ENCODE data around the gene GALNT16. TPM values are rescaled to one million over a fixed set of nuclear protein-coding genes. Genes with fewer than 3 reads are reported as not detected.
A peak's percentile ranks its signal among the peaks of the same experiment; 100 is the strongest.
"Not testable (repeated sequence)": the region's sequence is repeated elsewhere in the genome, so short reads cannot be mapped to it uniquely, and the experiment has no call there.

Gene GALNT16
- total RNA-seq, 1 donor from 2014 or later, result 101 TPM

DNA sequence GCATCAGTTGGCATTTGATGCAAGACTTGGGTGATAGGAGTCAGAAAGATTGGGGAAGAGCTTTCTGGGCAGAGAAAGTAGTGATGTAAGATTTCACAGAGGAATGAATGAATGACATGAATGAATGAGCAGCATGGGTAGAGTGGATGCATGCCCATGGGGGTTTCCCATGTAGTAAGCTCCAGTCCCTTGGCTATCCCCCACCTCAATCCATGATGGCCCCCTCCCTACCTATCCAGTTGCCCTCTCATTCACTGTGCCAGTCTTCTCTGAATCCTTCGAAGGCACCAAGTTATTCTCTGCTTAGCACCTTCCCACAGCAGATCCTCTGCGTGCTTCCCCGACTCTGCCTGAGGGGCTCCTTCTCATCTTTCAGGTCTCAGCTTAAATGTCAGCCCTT lies 106.1 kb downstream of the GALNT16 start:
- ATAC-seq (ENCODE audit: poor library complexity) (no peak), DNase-seq (no peak)
- intact Hi-C loops (cut with DNase I), result no loop called here

GRCh38 chr14:69366761-69367160 lies 106.8 kb downstream of the GALNT16 start:
- intact Hi-C loops (cut with DNase I), result no loop called here
- ATAC-seq (ENCODE audit: poor library complexity), result no peak
- DNase-seq, result no peak

DNA sequence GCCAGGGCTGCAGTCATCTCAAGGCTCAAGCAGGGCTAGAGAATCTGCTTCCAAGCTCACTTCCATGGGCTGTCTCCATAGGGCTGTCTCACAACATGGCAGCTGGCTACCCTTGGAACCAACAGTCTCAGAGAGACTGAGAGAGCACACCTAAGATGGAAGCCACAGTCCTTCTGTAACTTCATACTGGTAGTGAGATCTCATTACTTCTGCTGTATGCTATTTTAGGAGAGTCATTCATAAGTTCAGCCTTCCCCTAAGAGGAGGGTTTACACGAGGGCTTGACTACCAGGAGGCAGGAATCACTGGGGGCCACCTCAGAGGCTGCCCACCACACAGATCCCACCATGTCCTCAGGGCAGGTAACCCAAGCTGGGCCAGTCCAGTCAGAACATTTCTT lies 108.4 kb downstream of the GALNT16 start:
- no peak for DNase-seq
- intact Hi-C loops (cut with DNase I), result no loop called here
- ATAC-seq (ENCODE audit: poor library complexity), result no peak

- intact Hi-C loops (cut with DNase I), result no loop called here
- DNase-seq (no peak), ATAC-seq (ENCODE audit: poor library complexity) (no peak)
Observed at GRCh38 chr14:69370061-69370460, 110.1 kb downstream of the GALNT16 start.

- intact Hi-C loops (cut with DNase I), result no loop called here
- ATAC-seq (ENCODE audit: poor library complexity), result no peak
- no peak for DNase-seq
Observed at GRCh38 chr14:69372146-69372545, 112.2 kb downstream of the GALNT16 start.

GRCh38 chr14:69373104-69373503 lies 113.1 kb downstream of the GALNT16 start:
- intact Hi-C loops (cut with DNase I), result no loop called here
- DNase-seq, result no peak

DNA sequence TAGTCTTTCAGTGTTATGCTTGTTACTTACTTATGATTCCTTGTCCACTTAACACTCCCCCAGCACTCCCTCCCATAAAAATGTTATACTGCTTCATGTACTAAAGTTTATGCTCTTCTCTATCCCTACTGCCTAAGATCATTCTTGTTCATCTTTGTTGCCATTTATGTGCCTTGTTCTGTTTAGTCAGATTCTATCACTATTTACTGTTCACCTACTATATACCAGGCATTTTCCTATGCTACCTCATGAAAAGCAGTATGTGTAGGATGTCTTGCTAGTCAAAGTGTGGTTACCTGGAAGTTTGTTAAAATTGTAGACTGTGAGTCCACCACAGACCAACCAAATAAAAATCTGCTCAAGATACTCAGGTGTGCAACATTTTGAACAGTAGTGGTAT lies 114.3 kb downstream of the GALNT16 start:
- intact Hi-C loops (cut with DNase I), result no loop called here
- DNase-seq (no peak), ATAC-seq (ENCODE audit: poor library complexity) (no peak)

More at GRCh38 chr14:69373104-69373503, 113.1 kb downstream of the GALNT16 start:
- no peak for ATAC-seq (ENCODE audit: poor library complexity)

GRCh38 chr14:69375182-69375581 lies 115.2 kb downstream of the GALNT16 start:
- intact Hi-C loops (cut with DNase I), result no loop called here
- ATAC-seq (ENCODE audit: poor library complexity), result no peak
- DNase-seq, result no peak

GRCh38 chr14:69375722-69376121 lies 115.8 kb downstream of the GALNT16 start:
- ATAC-seq (ENCODE audit: poor library complexity), result no peak
- intact Hi-C loops (cut with DNase I), result no loop called here
- DNase-seq, result no peak

DNA sequence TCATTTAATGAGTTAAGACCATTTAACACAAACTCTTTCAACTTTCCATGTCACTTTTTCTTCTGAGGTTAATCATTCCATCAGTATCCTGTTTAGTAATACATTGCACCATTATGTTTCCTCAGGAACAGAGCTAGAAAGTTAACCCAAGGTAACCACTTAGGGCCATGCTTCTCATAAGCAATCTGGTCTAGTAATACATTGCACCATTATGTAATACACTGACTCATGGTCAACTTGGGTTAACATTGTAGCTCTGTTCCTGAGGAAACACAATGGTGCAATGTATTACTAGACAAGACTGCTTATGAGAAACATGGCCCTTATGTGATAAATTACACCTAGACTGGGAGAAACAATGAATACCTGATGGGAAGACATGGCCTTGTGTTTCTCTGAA lies 116.5 kb downstream of the GALNT16 start:
- intact Hi-C loops (cut with DNase I), result no loop called here
- DNase-seq, result no peak
- ATAC-seq (ENCODE audit: poor library complexity), result no peak

GRCh38 chr14:69378274-69378673 lies 118.3 kb downstream of the GALNT16 start:
- intact Hi-C loops (cut with DNase I), result no loop called here
- ATAC-seq (ENCODE audit: poor library complexity), result no peak

GRCh38 chr14:69387311-69387710 lies 127.4 kb downstream of the GALNT16 start:
- intact Hi-C loops (cut with DNase I), result no loop called here
- no peak for ATAC-seq (ENCODE audit: poor library complexity)
- DNase-seq, result no peak

More at GRCh38 chr14:69378274-69378673, 118.3 kb downstream of the GALNT16 start:
- no peak for DNase-seq

DNA sequence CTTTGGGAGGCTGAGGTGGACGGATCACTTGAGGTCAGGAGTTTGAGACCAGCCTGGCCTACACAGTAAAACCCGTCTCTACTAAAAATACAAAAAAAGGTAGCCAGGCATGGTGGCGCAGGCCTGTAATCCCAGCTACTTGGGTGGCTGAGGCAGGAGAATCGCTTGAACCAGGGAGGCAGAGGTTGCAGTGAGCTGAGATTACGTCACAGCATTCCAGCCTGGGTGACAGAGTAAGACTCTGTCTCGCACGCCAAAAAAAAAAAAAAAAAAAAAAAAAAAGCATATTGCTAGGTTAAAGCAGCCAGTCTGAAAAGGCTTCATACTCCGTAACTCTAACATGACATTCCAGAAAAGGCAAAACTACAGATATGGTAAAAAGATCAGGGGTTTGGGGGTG lies 131.4 kb downstream of the GALNT16 start:
- DNase-seq; intact Hi-C loops (cut with DNase I): not testable (repeated sequence)
- ATAC-seq (ENCODE audit: poor library complexity), result peak; percentile 46

DNA sequence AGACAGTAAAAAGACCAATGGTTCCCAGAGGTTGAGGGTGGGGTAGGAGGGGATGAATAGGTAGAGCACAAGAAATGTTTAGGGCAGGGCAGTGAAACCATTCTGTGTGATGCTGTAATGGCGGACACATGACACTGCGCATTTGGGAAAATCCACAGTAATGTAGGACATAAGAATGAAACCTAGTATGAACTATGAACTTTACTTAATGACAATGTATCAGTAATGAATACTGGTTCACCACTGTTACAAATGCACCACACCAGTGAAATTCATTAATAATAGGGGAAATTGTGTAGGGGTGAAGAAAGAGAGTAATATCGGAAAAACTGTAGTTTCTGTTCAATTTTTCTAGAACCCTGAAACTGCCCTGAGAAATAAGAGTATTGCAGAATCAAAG lies 132.5 kb downstream of the GALNT16 start:
- ATAC-seq (ENCODE audit: poor library complexity) (no peak), DNase-seq (no peak)
- intact Hi-C loops (cut with DNase I), result no loop called here

- DNase-seq (no peak), ATAC-seq (ENCODE audit: poor library complexity) (no peak)
- intact Hi-C loops (cut with DNase I), result no loop called here
Observed at GRCh38 chr14:69395929-69396328, 136.0 kb downstream of the GALNT16 start.

DNA sequence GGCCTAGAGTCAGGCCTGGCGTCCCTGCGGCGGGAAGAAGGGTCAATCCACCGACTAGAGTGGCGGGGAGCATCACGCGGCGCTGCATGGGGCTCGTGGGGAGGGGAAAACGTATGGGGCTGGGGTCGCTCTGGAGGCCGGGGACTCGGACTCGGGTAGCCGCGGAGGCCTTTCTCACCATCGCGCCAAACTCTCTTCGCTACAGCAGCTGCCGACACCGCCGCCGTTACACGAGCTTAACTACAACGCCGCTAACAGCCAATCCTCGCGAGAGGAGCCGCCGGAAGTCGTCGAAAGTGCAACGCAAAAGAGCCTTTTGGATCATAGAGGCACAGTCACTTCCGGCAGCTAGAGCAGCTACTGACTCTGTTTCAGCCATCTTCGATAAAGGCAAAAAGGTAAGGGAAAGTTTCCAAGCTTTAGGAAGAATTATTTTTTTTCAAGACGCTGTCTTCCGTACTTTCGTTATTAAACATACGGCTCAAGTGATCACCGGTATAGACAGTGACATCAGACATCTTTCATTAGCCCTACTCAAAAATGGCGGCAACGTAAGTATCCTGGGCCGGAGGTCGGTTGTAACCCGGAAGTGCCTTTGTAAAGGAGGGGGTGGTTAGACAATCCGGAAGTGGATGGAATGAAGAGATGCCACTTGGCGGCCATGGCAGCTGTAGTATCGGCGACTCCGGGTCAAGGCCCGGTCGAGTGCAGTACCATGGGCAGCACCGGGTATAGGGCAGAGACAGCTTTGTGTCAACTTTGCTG lies 138.3 kb downstream of the GALNT16 start, which contains the start of the genes ERH and SLC39A9:
TSS of gene ERH (minus strand) at position 247 of the 765 bp plus-strand sequence. CDS start at position 181, 66 bp downstream.
TSS of gene SLC39A9 (plus strand) at position 640 of the 765 bp plus-strand sequence. CDS start 678 bp downstream, outside the sequence.
- peak; percentile 99 for ATAC-seq (ENCODE audit: poor library complexity)
- intact Hi-C loops (cut with DNase I), result no loop called here
- peak; percentile 98 for DNase-seq

DNA sequence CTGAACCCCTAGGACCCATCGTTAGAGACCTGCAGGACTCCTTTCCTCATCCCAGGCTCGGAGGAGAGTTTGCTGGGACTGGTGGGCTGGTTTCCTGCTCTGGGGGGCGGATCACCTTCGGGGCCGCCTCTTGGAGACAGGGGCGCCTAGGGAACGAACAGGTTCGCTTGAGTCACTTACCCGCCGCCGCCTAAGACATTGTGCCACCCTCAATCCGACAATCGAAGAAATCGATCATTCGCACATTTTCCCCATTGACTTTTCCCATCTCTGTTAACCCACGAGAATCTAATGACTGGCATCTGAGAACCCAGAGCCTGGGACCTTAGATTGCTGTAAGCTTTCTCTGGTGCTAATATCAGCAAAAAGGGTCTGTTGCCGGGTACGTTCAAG lies 138.9 kb downstream of the GALNT16 start:
- intact Hi-C loops (cut with DNase I), result no loop called here
- ATAC-seq (ENCODE audit: poor library complexity) (peak; percentile 6), DNase-seq (no peak)

DNA sequence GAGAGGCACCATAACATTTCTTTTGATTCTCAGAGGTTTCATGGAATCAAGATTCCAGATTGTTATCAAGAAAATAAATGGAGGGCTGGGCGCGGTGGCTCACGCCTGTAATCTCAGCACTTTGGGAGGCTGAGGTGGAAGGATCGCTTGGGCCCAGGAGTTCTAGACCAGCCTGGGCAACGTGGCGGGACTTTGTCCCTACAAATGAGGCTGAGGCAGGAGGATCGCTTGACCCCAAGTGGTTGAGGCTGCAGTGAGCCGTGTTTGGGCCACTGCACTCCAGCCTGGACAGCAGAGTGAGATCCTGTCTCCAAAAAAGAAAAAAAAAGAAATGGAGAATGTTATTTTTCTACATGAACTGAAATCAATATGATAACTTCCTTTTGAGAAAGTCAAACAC lies 139.8 kb downstream of the GALNT16 start:
- DNase-seq, result no peak
- intact Hi-C loops (cut with DNase I), result no loop called here
- no peak for ATAC-seq (ENCODE audit: poor library complexity)

DNA sequence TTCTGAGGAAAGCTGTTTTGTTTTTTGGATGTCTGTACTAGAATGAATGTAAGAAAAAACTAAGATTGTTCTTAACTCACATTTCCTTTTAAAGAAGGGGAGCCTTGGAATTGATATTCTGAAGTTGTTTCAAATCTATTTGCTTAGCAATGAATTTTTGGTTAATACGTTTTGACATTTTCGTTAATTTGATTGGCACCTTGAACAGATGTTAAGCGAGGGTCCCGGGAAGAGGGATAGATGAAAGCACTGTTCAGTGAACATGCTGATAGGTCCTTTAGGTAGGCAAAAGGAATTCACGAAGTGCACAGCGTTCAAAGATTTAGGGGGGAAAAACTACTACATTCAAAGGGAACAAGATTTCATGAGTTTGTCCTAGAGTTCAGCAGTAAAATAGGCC lies 140.2 kb downstream of the GALNT16 start:
- DNase-seq, result no peak
- intact Hi-C loops (cut with DNase I), result no loop called here
- no peak for ATAC-seq (ENCODE audit: poor library complexity)

- DNase-seq (no peak), ATAC-seq (ENCODE audit: poor library complexity) (no peak)
- intact Hi-C loops (cut with DNase I), result no loop called here
Observed at GRCh38 chr14:69401841-69402240, 141.9 kb downstream of the GALNT16 start.

- ATAC-seq (ENCODE audit: poor library complexity) (no peak), DNase-seq (no peak)
Observed at GRCh38 chr14:69404478-69404877, 144.5 kb downstream of the GALNT16 start.

More at GRCh38 chr14:69404478-69404877, 144.5 kb downstream of the GALNT16 start:
- intact Hi-C loops (cut with DNase I), result no loop called here

Data from Right ventricle myocardium superior (tissue), 1 donor.